ENCODE measurements around the gene TRAPPC10. TPM values are rescaled to one million over a fixed set of nuclear protein-coding genes. Genes with fewer than 3 reads are reported as not detected.

The TRAPPC10 gene
- total RNA-seq, 2 donors from 2014 or later = 14.4 to 38.9 TPM

GRCh38 chr21:43988016-43988415 is 24.1 kb upstream of the TRAPPC10 start:
- DNase-seq (ENCODE audit: low spot score) = no peak
- H3K27ac ChIP-seq = no peak overlapping the region
- no peaks in the 10 kb centered on the region for H3K27me3 ChIP-seq (replicated peaks; ENCODE audit: insufficient read depth)
- H3K36me3 ChIP-seq = no peaks in the 10 kb centered on the region
- TF ChIP-seq CTCF (IDR thresholded peaks at IDR 0.05) = no peak
- no peak for TF ChIP-seq POLR2A (IDR thresholded peaks at IDR 0.05)
- no peak for TF ChIP-seq POLR2AphosphoS5 (IDR thresholded peaks at IDR 0.05)
- no peak overlapping the region for H3K4me3 ChIP-seq
- intact Hi-C loops (cut with DNase I) = no loop called here
- no peaks in the 10 kb centered on the region for H3K9me3 ChIP-seq
- WGBS = 83% methylated on average over 9 of the region's 9 CpGs
- H3K4me1 ChIP-seq (replicated peaks) = no peaks in the 10 kb centered on the region

GRCh38 chr21:43988506-43989230 is 23.4 kb upstream of the TRAPPC10 start:
- H3K27me3 ChIP-seq (replicated peaks; ENCODE audit: insufficient read depth) = no peaks in the 10 kb centered on the region
- H3K27ac ChIP-seq = no peak overlapping the region
- intact Hi-C loops (cut with DNase I) = no loop called here
- H3K4me1 ChIP-seq (replicated peaks) = no peaks in the 10 kb centered on the region
- H3K4me3 ChIP-seq = no peak overlapping the region
- TF ChIP-seq CTCF (IDR thresholded peaks at IDR 0.05) (no peak), POLR2A (IDR thresholded peaks at IDR 0.05) (no peak)
- DNase-seq (ENCODE audit: low spot score) = no peak
- WGBS = 74% methylated on average over 21 of the region's 23 CpGs
- no peaks in the 10 kb centered on the region for H3K36me3 ChIP-seq
- H3K9me3 ChIP-seq = no peaks in the 10 kb centered on the region

GRCh38 chr21:43989401-43989800 is 22.7 kb upstream of the TRAPPC10 start:
- no peak for DNase-seq (ENCODE audit: low spot score)
- intact Hi-C loops (cut with DNase I) = no loop called here
- H3K27ac ChIP-seq = no peak overlapping the region
- H3K4me3 ChIP-seq = no peak overlapping the region
- H3K36me3 ChIP-seq = no peaks in the 10 kb centered on the region
- H3K9me3 ChIP-seq = no peaks in the 10 kb centered on the region
- H3K4me1 ChIP-seq (replicated peaks) = no peaks in the 10 kb centered on the region
- no peaks in the 10 kb centered on the region for H3K27me3 ChIP-seq (replicated peaks; ENCODE audit: insufficient read depth)
- TF ChIP-seq CTCF (IDR thresholded peaks at IDR 0.05) = no peak
- no peak for TF ChIP-seq POLR2AphosphoS5 (IDR thresholded peaks at IDR 0.05)
- TF ChIP-seq POLR2A (IDR thresholded peaks at IDR 0.05) = no peak
- 89% methylated on average over 7 of the region's 7 CpGs for WGBS

GRCh38 chr21:43991447-43991991 is 20.6 kb upstream of the TRAPPC10 start:
- intact Hi-C loops (cut with DNase I) = no loop called here
- Histone ChIP-seq H3K27me3 (replicated peaks; ENCODE audit: insufficient read depth) (no peaks in the 10 kb centered on the region), H3K9me3 (no peaks in the 10 kb centered on the region), H3K4me3 (no peak overlapping the region), H3K27ac (no peak overlapping the region), H3K36me3 (no peaks in the 10 kb centered on the region), H3K4me1 (replicated peaks) (no peaks in the 10 kb centered on the region)
- WGBS = 74% methylated on average over 33 of the region's 33 CpGs
- TF ChIP-seq POLR2A (IDR thresholded peaks at IDR 0.05) (no peak), CTCF (IDR thresholded peaks at IDR 0.05) (no peak), POLR2AphosphoS5 (IDR thresholded peaks at IDR 0.05) (no peak)
- no peak for DNase-seq (ENCODE audit: low spot score)

- no peak for TF ChIP-seq CTCF (IDR thresholded peaks at IDR 0.05)
- no peak for TF ChIP-seq POLR2AphosphoS5 (IDR thresholded peaks at IDR 0.05)
- TF ChIP-seq POLR2A (IDR thresholded peaks at IDR 0.05) = no peak
- intact Hi-C loops (cut with DNase I) = no loop called here
- H3K27me3 ChIP-seq (replicated peaks; ENCODE audit: insufficient read depth) = no peaks in the 10 kb centered on the region
- no peak overlapping the region for H3K4me3 ChIP-seq
- H3K36me3 ChIP-seq = no peaks in the 10 kb centered on the region
- no peaks in the 10 kb centered on the region for H3K9me3 ChIP-seq
- H3K4me1 ChIP-seq (replicated peaks) = no peaks in the 10 kb centered on the region
- no peak overlapping the region for H3K27ac ChIP-seq
- WGBS = 91% methylated on average over 11 of the region's 11 CpGs
- DNase-seq (ENCODE audit: low spot score) = no peak
Measured at GRCh38 chr21:43992121-43992520, 20.0 kb upstream of the TRAPPC10 start.
